Cerebellar nuclear complex (tissue), 1 donor: ENCODE results near the gene PANX1.

ENCODE experiments used
- DNase-seq, 2 experiments: peaks; one replicate each; lab custom pipeline; 2025; lab: John Stamatoyannopoulos, UW

PANX1 gene

GRCh38 chr11:94184846-94185245, 56.2 kb downstream of the PANX1 start:
- DNase-seq: no peak

DNA sequence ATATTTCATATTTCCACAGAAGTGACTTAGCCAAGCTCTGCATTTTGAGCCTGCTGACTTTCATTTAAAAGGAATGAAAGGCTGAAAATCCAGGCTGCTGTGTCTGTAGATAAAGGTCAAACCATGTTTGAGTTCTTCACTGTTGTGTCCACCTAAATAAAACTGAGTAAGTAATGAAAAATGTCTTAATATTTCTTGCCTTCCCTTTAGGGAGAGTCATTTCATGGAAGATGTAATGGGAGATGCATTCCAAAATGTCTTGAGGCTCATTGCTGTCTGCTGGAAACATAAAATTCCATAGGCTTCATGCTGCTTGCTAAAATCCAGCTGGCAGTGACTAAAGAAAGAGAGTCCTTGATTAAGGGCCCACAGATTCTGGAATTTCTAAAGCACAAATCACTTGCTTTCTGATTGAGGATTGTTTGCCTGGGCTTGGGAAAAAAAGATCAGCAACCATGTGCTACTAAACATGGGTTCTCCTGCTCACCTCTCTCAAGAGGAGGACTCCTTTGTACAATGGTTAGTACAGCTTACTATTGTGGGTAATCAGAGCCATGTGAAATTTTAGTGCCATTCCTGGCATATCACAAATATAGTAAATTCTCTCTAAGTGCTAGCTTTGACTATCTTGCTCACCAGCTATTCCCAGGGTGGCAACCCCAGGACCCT, 56.9 kb downstream of the PANX1 start:
- no peak for DNase-seq

DNA sequence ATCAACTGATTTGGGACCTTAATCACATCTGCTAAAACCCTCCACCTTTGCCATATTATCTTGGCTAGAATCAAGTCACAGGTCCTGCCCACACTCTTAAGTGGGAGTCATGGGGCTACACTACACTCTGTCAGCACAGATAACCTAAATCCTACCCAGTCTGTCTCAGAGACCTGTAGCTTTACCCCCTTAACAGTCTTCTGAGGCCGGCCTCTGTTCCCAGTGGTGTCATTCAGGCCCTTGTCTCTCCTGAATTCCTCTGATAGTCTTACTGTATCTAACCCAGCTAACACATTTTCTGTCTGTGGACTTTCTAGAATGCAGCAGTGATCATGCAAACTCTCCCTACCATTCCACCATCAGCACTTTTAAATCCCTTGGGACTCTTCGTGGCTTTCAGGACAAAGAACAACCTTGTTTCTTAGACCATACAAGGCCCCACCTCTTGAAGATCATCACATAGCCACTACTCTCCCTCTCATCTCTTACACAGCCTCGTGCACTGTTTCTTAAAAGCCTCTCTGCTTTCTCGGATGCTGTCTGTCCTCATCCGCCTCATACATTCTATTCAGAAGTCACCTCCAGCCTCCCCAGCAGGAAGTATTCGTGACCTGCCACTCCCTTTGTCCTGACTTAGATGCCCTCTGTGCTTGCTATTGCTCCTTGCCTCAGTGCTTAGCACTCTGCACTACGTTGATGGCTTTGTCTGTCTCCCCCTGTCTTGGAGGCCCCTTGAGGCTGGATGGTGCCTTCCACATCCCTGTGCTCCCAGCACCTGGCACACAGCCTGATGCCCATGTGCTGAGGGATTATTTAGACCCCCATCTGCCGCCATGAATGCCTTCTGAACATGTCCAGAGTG, 57.9 kb downstream of the PANX1 start:
- no peak for DNase-seq

DNA sequence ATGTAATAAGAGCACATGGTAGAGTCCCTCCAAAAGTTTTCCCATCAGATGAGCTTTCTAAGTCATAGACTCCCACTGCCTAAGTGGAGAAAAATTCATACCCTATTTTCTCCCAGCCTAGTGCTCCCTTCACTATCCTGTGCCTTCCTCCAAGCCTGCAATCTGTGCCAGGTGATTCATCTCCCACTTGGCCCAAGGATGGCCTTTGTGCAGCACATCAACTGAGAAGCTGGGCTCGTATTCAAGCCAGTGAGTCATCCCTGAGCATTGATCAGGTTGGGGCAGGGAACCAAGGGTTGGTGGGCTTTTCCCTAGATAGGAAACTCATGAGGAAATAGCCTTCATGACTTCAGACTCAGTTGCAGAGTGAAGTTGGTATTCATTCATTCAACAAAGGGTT, 64.6 kb downstream of the PANX1 start:
- no peak for DNase-seq

- DNase-seq: no peak
Measured at GRCh38 chr11:94194712-94195111, 66.1 kb downstream of the PANX1 start.

GRCh38 chr11:94196363-94196762, 67.7 kb downstream of the PANX1 start:
- DNase-seq: no peak

- DNase-seq: no peak
Measured at GRCh38 chr11:94198718-94199117, 70.1 kb downstream of the PANX1 start.

- DNase-seq: peak; percentile 66 to 79
Measured at GRCh38 chr11:94199136-94200130, 70.8 kb downstream of the PANX1 start.

GRCh38 chr11:94201004-94201465, 72.4 kb downstream of the PANX1 start:
- peak in 1 of 2 experiments; percentile 30 for DNase-seq

- no peak for DNase-seq
Measured at GRCh38 chr11:94203070-94203469, 74.4 kb downstream of the PANX1 start.

GRCh38 chr11:94211261-94211830, 82.7 kb downstream of the PANX1 start:
- no peak for DNase-seq

GRCh38 chr11:94212898-94213297, 84.3 kb downstream of the PANX1 start:
- no peak for DNase-seq

DNA sequence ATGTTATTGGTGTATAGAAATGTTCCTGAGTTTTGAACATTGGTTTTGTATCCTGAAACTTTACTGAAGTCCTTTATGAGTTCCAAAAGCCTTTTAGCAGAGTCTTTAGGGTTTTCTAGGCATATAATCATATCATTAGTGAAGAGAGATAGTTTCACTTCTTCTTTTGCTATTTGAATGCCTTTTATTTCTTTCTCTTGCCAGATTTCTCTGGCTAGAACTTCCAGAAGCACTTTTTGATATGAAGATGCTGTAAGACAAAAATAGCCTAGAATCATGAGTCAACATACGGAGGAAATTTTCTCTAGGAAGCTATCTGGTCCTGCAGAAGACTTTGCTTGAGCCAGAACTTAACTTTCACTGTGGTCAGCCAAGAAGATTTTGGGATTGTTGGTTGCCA, 89.1 kb downstream of the PANX1 start:
- DNase-seq: no peak

- DNase-seq: no peak
Measured at GRCh38 chr11:94218372-94218771, 89.7 kb downstream of the PANX1 start.

GRCh38 chr11:94219771-94220170, 91.1 kb downstream of the PANX1 start:
- DNase-seq: no peak

GRCh38 chr11:94224078-94224477, 95.4 kb downstream of the PANX1 start:
- DNase-seq: no peak
